Spleen (tissue), 7 donors: Measurements from ENCODE around the gene PCTP.

Source experiments
- POLR2A ChIP-seq, 3 donors: fragments of 450-650 bp; IDR thresholded peaks; one replicate each; pipeline ENCODE4 v1.5.1; 2017; ENCODE audit warnings: antibody characterized with exemption in 3 of 3, mild to moderate bottlenecking in 1 of 3
- TF ChIP-seq, protein P1 (sequence below), 11 experiments: fragments of 200-600 bp in 7 of 11; fragments of 450-650 bp in 4 of 11; sonication (generic) in 4 of 11; IDR thresholded peaks in 8 of 11; conservative IDR thresholded peaks in 3 of 11; 1 replicate in 7 of 11; 2 replicates in 4 of 11; pipeline versions ENCODE4 v1.4.0 to v1.8.0; 2016 to 2021; ENCODE audit warnings: antibody characterized with exemption in 11 of 11, inconsistent platforms in 4 of 11, mild to moderate bottlenecking in 1 of 11
- donor health status: DM: no; HTN: no; CAD: no; lungs with moderate emphysema.
- donor health status: DM: no; HTN: no; CAD: no.
- donor health status: DM: no; HTN: no; CAD: no.

GRCh38 chr17:55785181-55785580, 34.3 kb downstream of the PCTP start:
- TF ChIP-seq, protein P1, sequence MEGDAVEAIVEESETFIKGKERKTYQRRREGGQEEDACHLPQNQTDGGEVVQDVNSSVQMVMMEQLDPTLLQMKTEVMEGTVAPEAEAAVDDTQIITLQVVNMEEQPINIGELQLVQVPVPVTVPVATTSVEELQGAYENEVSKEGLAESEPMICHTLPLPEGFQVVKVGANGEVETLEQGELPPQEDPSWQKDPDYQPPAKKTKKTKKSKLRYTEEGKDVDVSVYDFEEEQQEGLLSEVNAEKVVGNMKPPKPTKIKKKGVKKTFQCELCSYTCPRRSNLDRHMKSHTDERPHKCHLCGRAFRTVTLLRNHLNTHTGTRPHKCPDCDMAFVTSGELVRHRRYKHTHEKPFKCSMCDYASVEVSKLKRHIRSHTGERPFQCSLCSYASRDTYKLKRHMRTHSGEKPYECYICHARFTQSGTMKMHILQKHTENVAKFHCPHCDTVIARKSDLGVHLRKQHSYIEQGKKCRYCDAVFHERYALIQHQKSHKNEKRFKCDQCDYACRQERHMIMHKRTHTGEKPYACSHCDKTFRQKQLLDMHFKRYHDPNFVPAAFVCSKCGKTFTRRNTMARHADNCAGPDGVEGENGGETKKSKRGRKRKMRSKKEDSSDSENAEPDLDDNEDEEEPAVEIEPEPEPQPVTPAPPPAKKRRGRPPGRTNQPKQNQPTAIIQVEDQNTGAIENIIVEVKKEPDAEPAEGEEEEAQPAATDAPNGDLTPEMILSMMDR (IDR thresholded peaks at IDR 0.05 in 8 of 11, conservative IDR thresholded peaks at IDR 0.05 in 3 of 11) = no peak
- no peak for TF ChIP-seq POLR2A (IDR thresholded peaks at IDR 0.05)
